KOPT-K1 (cell line): Measurements from ENCODE around the gene ZNF581.

Source experiments
- H3K27ac ChIP-seq: fragments of 200-600 bp; sonication (generic); 2 replicates; pipeline ENCODE4 v1.5.1; 2016; ENCODE audit warnings: antibody characterized with exemption, mild to moderate bottlenecking, low read depth, low read length; ENCODE audit not compliant: poor library complexity, severe bottlenecking
- H3K36me3 ChIP-seq: fragments of 200-600 bp; sonication (generic); 2 replicates; pipeline ENCODE4 v1.5.1; 2017; ENCODE audit warnings: antibody characterized with exemption, mild to moderate bottlenecking, low read length, moderate library complexity; ENCODE audit not compliant: insufficient read depth
- H3K9me3 ChIP-seq: fragments of 200-600 bp; sonication (generic); 2 replicates; pipeline ENCODE4 v1.5.1; 2017; ENCODE audit warnings: antibody characterized with exemption, low read length, mild to moderate bottlenecking; ENCODE audit not compliant: insufficient read depth, poor library complexity, severe bottlenecking

The ZNF581 gene

GRCh38 chr19:55635856-55636440, 7.5 kb upstream of the ZNF581 start:
- no peaks in the 10 kb centered on the region for H3K9me3 ChIP-seq
- peak overlapping the region; percentile 83 for H3K27ac ChIP-seq
- H3K36me3 ChIP-seq, result no peaks in the 10 kb centered on the region

- Histone ChIP-seq H3K36me3 (no peaks in the 10 kb centered on the region), H3K27ac (no peak overlapping the region)
Observed at GRCh38 chr19:55636723-55637122, 6.7 kb upstream of the ZNF581 start.

GRCh38 chr19:55637534-55637933, 5.9 kb upstream of the ZNF581 start:
- no peaks in the 10 kb centered on the region for H3K9me3 ChIP-seq
- no peak overlapping the region for H3K27ac ChIP-seq
- no peaks in the 10 kb centered on the region for H3K36me3 ChIP-seq

More at GRCh38 chr19:55636723-55637122, 6.7 kb upstream of the ZNF581 start:
- H3K9me3 ChIP-seq, result no peaks in the 10 kb centered on the region

GRCh38 chr19:55638864-55639359, 4.5 kb upstream of the ZNF581 start:
- H3K36me3 ChIP-seq, result no peaks in the 10 kb centered on the region
- H3K27ac ChIP-seq, result no peak overlapping the region
- H3K9me3 ChIP-seq, result no peaks in the 10 kb centered on the region

- Histone ChIP-seq H3K27ac (peak overlapping the region; percentile 72), H3K9me3 (no peaks in the 10 kb centered on the region), H3K36me3 (peaks cover 7% of the 10 kb centered on the region)
Observed at GRCh38 chr19:55640043-55640576, 3.3 kb upstream of the ZNF581 start.

GRCh38 chr19:55640577-55641425, 2.6 kb upstream of the ZNF581 start, which contains the start of gene ZNF580:
TSS of gene ZNF580 (plus strand) at chr19:55641002. CDS start at chr19:55642509, 1,507 bp downstream.
- Histone ChIP-seq H3K36me3 (peaks cover 14% of the 10 kb centered on the region), H3K27ac (peak within 1 kb of the TSS; percentile 72), H3K9me3 (no peaks in the 10 kb centered on the region)

- H3K9me3 ChIP-seq, result no peaks in the 10 kb centered on the region
- peak overlapping the region; percentile 72 for H3K27ac ChIP-seq
- peaks cover 19% of the 10 kb centered on the region for H3K36me3 ChIP-seq
Observed at GRCh38 chr19:55641426-55642152, 1.9 kb upstream of the ZNF581 start.

- Histone ChIP-seq H3K27ac (peak overlapping the region; percentile 72), H3K36me3 (peaks cover 19% of the 10 kb centered on the region), H3K9me3 (no peaks in the 10 kb centered on the region)
Observed at GRCh38 chr19:55642153-55643002, 1.1 kb upstream of the ZNF581 start.

- Histone ChIP-seq H3K36me3 (peaks cover 19% of the 10 kb centered on the region), H3K27ac (peak overlapping the region; percentile 72), H3K9me3 (no peaks in the 10 kb centered on the region)
Observed at GRCh38 chr19:55643887-55644176, 383 bp downstream of the ZNF581 start.

- Histone ChIP-seq H3K27ac (peak overlapping the region; percentile 72), H3K9me3 (no peaks in the 10 kb centered on the region), H3K36me3 (peaks cover 19% of the 10 kb centered on the region)
Observed at GRCh38 chr19:55644191-55644833, 863 bp downstream of the ZNF581 start.

GRCh38 chr19:55644842-55645511, 1.5 kb downstream of the ZNF581 start:
- H3K36me3 ChIP-seq, result peaks cover 19% of the 10 kb centered on the region
- H3K27ac ChIP-seq, result peak overlapping the region; percentile 72
- no peaks in the 10 kb centered on the region for H3K9me3 ChIP-seq

- peaks cover 19% of the 10 kb centered on the region for H3K36me3 ChIP-seq
- no peaks in the 10 kb centered on the region for H3K9me3 ChIP-seq
- H3K27ac ChIP-seq, result no peak overlapping the region
Observed at GRCh38 chr19:55645512-55645881, 2.0 kb downstream of the ZNF581 start.

GRCh38 chr19:55646889-55647731, 3.7 kb downstream of the ZNF581 start:
- peak overlapping the region; percentile 82 for H3K27ac ChIP-seq
- H3K9me3 ChIP-seq, result no peaks in the 10 kb centered on the region
- H3K36me3 ChIP-seq, result peaks cover 19% of the 10 kb centered on the region
